ENCODE measurements around the gene TINAG.

DNA sequence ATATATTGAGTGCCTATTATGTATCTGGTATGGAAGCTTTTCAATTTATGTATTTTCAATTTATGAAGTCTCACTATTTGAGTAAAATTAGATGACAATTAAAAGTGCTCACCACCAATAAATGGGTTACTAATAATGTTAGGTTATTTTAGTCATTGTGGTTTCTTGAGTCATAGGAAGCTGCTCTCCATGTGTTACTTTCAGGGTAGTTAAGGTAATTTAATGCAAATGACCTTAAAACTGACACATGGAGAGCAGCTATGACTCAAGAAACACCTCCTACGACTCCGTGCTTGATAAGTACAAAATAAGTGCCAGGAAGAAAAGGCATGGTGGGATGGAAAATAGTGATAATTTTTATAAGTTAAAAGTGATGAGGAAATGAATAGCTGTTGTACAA, 16.5 kb upstream of the TINAG start:
- no peak for TF ChIP-seq SUZ12 (IDR thresholded peaks at IDR 0.05; ENCODE audit: extremely low read depth, insufficient read depth, insufficient read length)
- no peak for TF ChIP-seq YY1 (IDR thresholded peaks at IDR 0.05; ENCODE audit: insufficient read depth, insufficient read length)
- no peak for TF ChIP-seq ZNF274 (IDR thresholded peaks at IDR 0.05; ENCODE audit: low read depth, low read length)
